Epithelial cell of proximal tubule (primary cell): ENCODE data around the gene CHN1. TPM values are rescaled to one million over a fixed set of nuclear protein-coding genes. Genes with fewer than 3 reads are reported as not detected.

Source experiments
- DNase-seq: peaks from one replicate; pipeline ENCODE4 v3.0.0-alpha.2; 2011; ENCODE audit warnings: low read depth
- H3K4me3 ChIP-seq: 2 replicates; pipeline ENCODE4 v1.5.1; 2011; ENCODE audit warnings: low read depth, mild to moderate bottlenecking, low read length
- CTCF ChIP-seq: conservative IDR thresholded peaks from 2 replicates; pipeline ENCODE4 v1.5.1; 2012; ENCODE audit warnings: low read depth, mild to moderate bottlenecking, low read length
- total RNA-seq: library from RNA; depleted of rRNA; stranded (reverse); fragments of >200 nt; gene quantifications from 2 replicates; pipeline ENCODE4 v1.2.3, GENCODE V29; 2015

CHN1 gene
- total RNA-seq, 1 donor from 2014 or later: 22.5 TPM

DNA sequence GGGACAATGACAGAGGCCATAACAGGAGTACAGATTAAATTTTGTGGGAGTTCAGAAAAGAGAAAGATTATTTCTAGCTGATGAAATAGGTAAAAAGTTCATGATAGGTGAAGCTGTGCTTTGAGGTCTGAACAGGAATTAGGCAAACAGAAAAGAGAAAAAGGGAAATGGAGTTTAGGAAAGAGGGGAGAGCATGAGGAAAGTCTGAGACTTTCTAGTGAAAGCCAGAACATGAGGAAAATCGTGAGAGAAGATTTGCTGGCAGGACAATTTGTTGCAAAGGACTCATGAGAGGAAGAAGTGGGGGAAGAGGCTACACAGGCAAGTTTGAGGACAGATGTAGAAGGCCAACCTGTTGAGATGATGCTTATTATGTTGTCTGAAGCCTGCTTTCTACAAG is 6.3 kb upstream of the CHN1 start:
- TF ChIP-seq CTCF: no peak

DNA sequence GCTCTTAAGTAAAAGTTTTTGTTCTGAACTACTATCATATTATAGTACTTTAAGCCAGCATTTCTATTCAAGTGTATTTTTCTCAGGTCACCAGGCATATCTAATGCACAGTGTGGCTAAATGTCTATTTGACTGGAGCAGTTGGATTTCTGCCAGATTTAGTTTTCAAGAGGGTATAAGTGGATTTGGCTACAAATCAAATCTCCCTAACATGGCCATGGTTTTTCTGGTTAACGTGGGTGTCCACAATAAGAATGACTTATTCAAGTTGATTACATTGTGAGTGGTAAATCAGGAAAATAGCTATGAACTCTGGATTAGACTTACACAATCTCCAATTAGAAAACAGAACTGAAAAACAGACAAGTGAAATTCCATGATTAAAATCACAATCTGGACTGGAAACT is 5.7 kb upstream of the CHN1 start:
- no peak overlapping the region for H3K4me3 ChIP-seq
- DNase-seq: no peak
- no peak for TF ChIP-seq CTCF

More for the DNA sequence above, 6.3 kb upstream of the CHN1 start:
- H3K4me3 ChIP-seq: no peak overlapping the region
- DNase-seq: no peak

DNA sequence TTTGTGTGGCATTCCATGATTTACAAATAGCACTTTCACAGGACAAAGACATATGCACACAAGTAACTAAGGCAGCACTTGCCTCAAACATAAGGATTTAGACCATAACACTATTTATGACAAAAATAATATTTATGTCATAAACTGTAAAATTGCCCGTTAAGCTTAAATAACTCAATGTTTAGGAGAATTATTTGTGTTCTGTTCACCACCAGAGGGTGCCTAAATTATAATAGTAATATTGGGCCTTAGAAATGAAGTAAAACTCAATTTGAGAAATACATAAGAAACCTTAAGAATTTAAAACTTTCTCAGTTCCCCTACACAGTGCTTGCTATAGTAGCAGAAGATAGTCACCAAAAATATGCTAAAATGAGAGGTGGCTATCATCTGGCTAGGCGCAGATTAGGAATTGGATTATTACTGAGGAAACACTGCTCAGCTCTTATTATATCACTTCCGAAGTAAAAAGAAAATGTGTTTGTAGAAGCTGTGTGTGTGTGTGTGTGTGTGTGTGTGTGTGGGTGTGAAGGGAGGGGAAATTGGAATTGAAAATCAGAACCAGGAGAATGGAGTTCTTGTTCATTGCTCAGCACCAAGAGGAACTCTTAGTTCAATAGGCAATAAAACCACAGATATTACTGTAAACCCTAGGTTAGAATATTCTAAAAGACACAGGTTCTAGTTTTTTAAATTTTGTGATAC is 4.9 kb upstream of the CHN1 start:
- DNase-seq: no peak
- no peak overlapping the region for H3K4me3 ChIP-seq
- TF ChIP-seq CTCF: no peak

DNA sequence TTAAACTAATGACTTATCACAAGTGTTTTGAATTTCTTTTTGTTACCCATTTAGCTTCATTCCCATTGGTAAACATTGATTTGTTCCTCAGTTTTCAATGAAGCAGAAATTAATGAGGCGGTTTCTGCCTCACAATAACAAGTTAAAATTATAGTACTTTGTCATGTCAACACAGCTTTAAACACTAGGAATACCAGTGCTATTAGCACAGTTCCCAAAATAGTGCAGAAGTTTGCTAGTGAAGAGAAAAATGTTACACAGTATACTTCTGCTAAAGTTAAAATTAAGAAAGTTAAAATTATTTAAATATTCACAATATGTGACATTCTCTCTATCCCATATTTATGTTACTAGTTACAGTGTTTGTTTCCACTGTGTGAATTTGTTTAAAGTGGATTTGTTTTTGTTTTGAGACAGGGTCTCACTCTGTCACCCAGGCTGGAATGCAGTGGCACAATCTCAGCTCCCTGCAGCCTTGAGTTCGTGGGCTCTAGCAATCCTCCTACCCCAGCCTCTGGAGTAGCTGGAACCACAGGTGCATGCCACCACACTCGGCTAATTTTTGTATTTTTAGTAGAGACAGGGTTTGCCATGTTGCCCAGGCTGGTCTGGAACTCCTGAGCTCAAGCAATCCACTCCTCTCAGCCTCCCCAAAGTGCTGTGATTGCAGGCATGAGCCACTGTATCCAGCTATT is 3.8 kb upstream of the CHN1 start:
- TF ChIP-seq CTCF: no peak

DNA sequence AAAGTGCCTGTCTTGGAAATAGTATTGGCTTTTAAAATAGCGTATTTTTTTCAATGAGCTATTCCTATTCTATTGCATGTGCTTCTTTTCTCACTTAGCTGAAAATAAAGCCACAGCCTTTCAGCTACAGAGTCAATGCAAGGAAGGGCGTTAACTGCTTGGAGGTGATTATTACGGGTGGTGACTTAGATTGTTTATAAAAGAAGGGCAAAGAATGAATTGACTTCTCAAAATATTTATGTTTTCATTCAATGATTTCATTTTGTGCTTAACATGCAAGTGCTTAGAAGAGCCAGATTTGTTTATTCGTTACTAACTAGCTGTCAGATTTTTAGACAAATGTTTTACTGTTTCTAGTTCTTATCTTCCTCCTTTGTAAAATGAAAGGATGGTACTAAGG is 2.8 kb upstream of the CHN1 start:
- no peak overlapping the region for H3K4me3 ChIP-seq
- DNase-seq: no peak
- TF ChIP-seq CTCF: no peak

More for the DNA sequence above, 3.8 kb upstream of the CHN1 start:
- H3K4me3 ChIP-seq: no peak overlapping the region
- no peak for DNase-seq

DNA sequence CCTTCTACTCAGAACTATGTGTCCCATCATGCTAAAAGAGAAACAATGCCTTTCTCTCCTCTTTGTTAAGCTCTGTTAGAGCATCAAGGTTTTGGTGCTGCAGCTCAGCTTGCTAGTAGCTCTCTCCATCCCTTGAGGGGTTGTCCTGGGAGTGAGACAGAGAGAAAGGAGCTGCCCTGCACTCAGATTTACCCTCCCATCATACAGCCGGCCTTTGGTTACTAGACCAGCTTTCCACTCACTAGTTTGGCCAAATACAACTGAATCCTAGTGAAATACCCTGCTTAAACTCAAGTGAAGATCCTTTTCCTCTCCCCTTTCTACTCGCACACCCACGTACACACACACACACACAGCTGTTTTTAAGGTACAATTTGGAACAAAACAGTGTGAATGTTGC is 2.3 kb upstream of the CHN1 start:
- TF ChIP-seq CTCF: no peak
- no peak for DNase-seq

GRCh38 chr2:175006281-175006680 is 1.1 kb upstream of the CHN1 start:
- DNase-seq: no peak
- no peak overlapping the region for H3K4me3 ChIP-seq

More for the DNA sequence above, 2.3 kb upstream of the CHN1 start:
- no peak overlapping the region for H3K4me3 ChIP-seq

More at GRCh38 chr2:175006281-175006680, 1.1 kb upstream of the CHN1 start:
- no peak for TF ChIP-seq CTCF
